DOHH2 (cell line): ENCODE results near the gene METTL27.

Experiments
- H3F3A ChIP-seq: fragments of 200-600 bp; sonication (generic), shearing (Covaris generic); 2 replicates; pipeline ENCODE4 v1.6.0; 2016; ENCODE audit warnings: antibody characterized with exemption, mild to moderate bottlenecking; ENCODE audit not compliant: control insufficient read depth, insufficient read depth
- H3K27ac ChIP-seq: fragments of 200-600 bp; sonication (generic); 2 replicates; pipeline ENCODE4 v1.5.1; 2014; ENCODE audit warnings: low read depth, mild to moderate bottlenecking, low read length, moderate library complexity
- H3K27me3 ChIP-seq: fragments of 200-600 bp; sonication (generic); 2 replicates; pipeline ENCODE4 v1.6.1; 2014; ENCODE audit warnings: mild to moderate bottlenecking, low read length, mixed read lengths; ENCODE audit not compliant: control insufficient read depth
- H3K36me3 ChIP-seq: fragments of 200-600 bp; sonication (generic); 2 replicates; pipeline ENCODE4 v1.6.1; 2014; ENCODE audit warnings: mild to moderate bottlenecking, low read length, moderate library complexity, mixed read lengths; ENCODE audit not compliant: control insufficient read depth
- H3K4me1 ChIP-seq: fragments of 200-600 bp; sonication (generic); 2 replicates; pipeline ENCODE4 v1.6.1; 2014; ENCODE audit warnings: mild to moderate bottlenecking, low read length, mixed read lengths; ENCODE audit not compliant: control insufficient read depth
- H3K4me2 ChIP-seq: fragments of 200-600 bp; sonication (generic); 2 replicates; pipeline ENCODE4 v1.6.0; 2014; ENCODE audit warnings: mild to moderate bottlenecking, low read length, moderate library complexity
- H3K4me3 ChIP-seq: fragments of 200-600 bp; sonication (generic); 2 replicates; pipeline ENCODE4 v1.5.1; 2014; ENCODE audit warnings: mild to moderate bottlenecking, low read length, mixed read lengths
- H3K79me2 ChIP-seq: fragments of 200-600 bp; sonication (generic); 2 replicates; pipeline ENCODE4 v1.6.1; 2014; ENCODE audit warnings: mild to moderate bottlenecking, low read length, mixed read lengths; ENCODE audit not compliant: control insufficient read depth
- H3K9me2 ChIP-seq: fragments of 200-600 bp; sonication (generic); replicated peaks from 2 replicates; pipeline ENCODE4 v1.6.1; 2014; ENCODE audit warnings: mild to moderate bottlenecking, low read length, mixed read lengths; ENCODE audit not compliant: control insufficient read depth
- H3K9me3 ChIP-seq: fragments of 200-600 bp; sonication (generic); 2 replicates; pipeline ENCODE4 v1.6.1; 2014; ENCODE audit warnings: antibody characterized with exemption, low read length, mixed read lengths; ENCODE audit not compliant: control insufficient read depth, insufficient read depth
- H4K20me1 ChIP-seq: fragments of 200-600 bp; sonication (generic); 2 replicates; pipeline ENCODE4 v1.6.0; 2014; ENCODE audit warnings: low read depth, mild to moderate bottlenecking, antibody characterized with exemption, low read length, moderate library complexity; ENCODE audit not compliant: control insufficient read depth, insufficient read depth
- EZH2phosphoT487 ChIP-seq: fragments of 200-600 bp; sonication (generic); IDR thresholded peaks from 2 replicates; pipeline ENCODE4 v1.6.1; 2017; ENCODE audit warnings: borderline replicate concordance, mild to moderate bottlenecking, antibody characterized with exemption, low read length, moderate library complexity, mixed read lengths
- TF ChIP-seq, protein P1 (sequence below): fragments of 200-600 bp; sonication (generic); IDR thresholded peaks from one replicate; pipeline ENCODE4 v1.5.1; 2014; ENCODE audit warnings: antibody characterized with exemption, mild to moderate bottlenecking, low read depth, low read length; ENCODE audit not compliant: poor library complexity, severe bottlenecking

The METTL27 gene

DNA sequence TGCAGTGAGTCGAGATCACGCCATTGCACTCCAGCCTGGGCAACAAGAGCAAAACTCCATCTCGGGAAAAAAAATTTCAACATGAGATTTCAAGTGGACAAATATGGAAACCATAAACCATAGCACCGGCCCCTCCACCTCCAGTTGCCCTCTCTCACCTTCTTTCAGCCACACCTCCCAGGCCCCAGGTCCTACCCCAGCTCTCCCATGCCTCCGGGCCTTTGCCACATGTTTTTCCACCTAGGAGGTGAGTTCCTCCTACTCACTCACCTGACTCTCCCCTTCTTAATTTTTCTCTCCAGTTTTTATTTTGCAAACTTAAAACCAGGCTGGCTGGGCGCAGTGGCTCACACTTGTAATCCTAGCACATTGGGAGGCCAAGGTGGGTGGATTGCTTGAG lies 25.2 kb downstream of the METTL27 start:
- H3K4me3 ChIP-seq = no peak overlapping the region
- H3K27me3 ChIP-seq = peaks cover 6% of the 10 kb centered on the region; the same call in 1 of the 2 replicates
- no peaks in the 10 kb centered on the region for H3K4me1 ChIP-seq
- H4K20me1 ChIP-seq = no peaks in the 10 kb centered on the region
- H3K4me2 ChIP-seq = no peak overlapping the region
- no peaks in the 10 kb centered on the region for H3K79me2 ChIP-seq
- no peak overlapping the region for H3K27ac ChIP-seq
- no peaks in the 10 kb centered on the region for H3K9me2 ChIP-seq
- TF ChIP-seq, protein P1, sequence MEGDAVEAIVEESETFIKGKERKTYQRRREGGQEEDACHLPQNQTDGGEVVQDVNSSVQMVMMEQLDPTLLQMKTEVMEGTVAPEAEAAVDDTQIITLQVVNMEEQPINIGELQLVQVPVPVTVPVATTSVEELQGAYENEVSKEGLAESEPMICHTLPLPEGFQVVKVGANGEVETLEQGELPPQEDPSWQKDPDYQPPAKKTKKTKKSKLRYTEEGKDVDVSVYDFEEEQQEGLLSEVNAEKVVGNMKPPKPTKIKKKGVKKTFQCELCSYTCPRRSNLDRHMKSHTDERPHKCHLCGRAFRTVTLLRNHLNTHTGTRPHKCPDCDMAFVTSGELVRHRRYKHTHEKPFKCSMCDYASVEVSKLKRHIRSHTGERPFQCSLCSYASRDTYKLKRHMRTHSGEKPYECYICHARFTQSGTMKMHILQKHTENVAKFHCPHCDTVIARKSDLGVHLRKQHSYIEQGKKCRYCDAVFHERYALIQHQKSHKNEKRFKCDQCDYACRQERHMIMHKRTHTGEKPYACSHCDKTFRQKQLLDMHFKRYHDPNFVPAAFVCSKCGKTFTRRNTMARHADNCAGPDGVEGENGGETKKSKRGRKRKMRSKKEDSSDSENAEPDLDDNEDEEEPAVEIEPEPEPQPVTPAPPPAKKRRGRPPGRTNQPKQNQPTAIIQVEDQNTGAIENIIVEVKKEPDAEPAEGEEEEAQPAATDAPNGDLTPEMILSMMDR = no peak
- TF ChIP-seq EZH2phosphoT487 = no peak
- no peaks in the 10 kb centered on the region for H3K36me3 ChIP-seq
- H3K9me3 ChIP-seq = no peaks in the 10 kb centered on the region
- no peaks in the 10 kb centered on the region for H3F3A ChIP-seq

DNA sequence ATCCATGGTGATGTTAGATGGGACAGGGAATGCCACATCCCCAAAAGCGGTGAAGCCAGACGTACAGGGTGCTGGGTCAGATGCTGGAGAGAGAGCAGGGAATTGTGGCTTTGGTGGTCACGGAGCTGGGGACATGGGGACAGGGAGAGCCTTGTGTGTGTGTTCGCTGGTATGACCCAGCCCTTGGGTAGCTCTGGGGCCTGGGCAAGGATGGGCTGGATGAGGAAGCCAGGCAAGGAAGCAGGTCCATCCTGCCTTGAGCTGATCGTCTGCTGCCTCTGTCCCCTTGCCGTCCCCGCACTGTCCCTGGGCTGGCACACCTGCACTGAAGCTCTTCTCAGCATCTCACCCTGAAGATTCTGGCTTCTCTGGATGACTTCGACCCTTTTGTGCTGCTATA lies 26.9 kb downstream of the METTL27 start:
- Histone ChIP-seq H3F3A (no peaks in the 10 kb centered on the region), H3K27me3 (peaks cover 6% of the 10 kb centered on the region; the same call in 1 of the 2 replicates), H4K20me1 (no peaks in the 10 kb centered on the region), H3K9me3 (no peaks in the 10 kb centered on the region), H3K79me2 (no peaks in the 10 kb centered on the region), H3K36me3 (no peaks in the 10 kb centered on the region), H3K4me2 (no peak overlapping the region), H3K9me2 (no peaks in the 10 kb centered on the region), H3K4me1 (no peaks in the 10 kb centered on the region), H3K4me3 (no peak overlapping the region), H3K27ac (no peak overlapping the region)
- TF ChIP-seq, protein P1 = no peak
- no peak for TF ChIP-seq EZH2phosphoT487

DNA sequence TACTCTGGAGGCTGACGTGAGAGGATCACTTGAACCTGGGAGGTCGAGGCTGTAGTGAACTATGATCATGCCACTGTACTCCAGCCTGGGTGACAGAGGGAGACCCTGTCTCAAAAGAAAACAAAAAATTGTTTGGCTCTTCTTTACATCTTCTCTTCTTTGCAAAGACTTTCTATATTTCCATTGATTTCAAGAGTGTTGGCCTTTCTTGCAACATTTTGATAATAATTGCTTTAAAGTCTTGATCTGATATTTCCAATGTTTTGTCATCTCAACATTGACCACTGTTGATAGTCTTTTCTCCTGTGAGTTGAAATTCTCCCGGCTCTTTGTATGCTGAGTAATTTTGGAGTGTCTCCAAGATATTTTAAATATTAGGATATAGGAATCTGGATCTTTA lies 29.3 kb downstream of the METTL27 start:
- H3K9me3 ChIP-seq = no peaks in the 10 kb centered on the region
- no peak overlapping the region for H3K4me3 ChIP-seq
- H3K79me2 ChIP-seq = no peaks in the 10 kb centered on the region
- no peaks in the 10 kb centered on the region for H4K20me1 ChIP-seq
- H3K4me1 ChIP-seq = no peaks in the 10 kb centered on the region
- no peaks in the 10 kb centered on the region for H3F3A ChIP-seq
- H3K27me3 ChIP-seq = peaks cover 3% of the 10 kb centered on the region; the same call in 1 of the 2 replicates
- H3K36me3 ChIP-seq = no peaks in the 10 kb centered on the region
- TF ChIP-seq, protein P1 = no peak
- no peak for TF ChIP-seq EZH2phosphoT487
- no peak overlapping the region for H3K27ac ChIP-seq
- H3K4me2 ChIP-seq = no peak overlapping the region
- no peaks in the 10 kb centered on the region for H3K9me2 ChIP-seq

DNA sequence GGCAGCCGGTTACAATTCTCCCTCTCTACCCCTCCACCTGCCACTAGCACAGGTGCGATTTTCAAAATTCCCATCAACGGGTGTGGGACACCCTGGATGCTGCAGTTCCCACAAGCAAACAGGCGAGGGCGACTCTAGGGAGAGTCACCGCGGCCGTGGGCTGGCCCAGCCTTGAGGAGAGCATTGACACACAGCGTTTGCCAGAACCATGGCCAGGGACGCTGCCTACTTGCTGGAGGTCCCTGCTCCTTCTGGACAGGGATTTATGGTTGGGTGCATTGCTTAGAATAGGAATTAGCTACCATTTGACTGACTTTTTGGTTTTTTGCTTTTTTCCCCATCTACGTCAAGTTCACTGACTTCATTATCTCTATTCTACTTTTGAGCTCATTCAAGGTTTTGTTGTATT lies 30.6 kb downstream of the METTL27 start:
- Histone ChIP-seq H3K36me3 (no peaks in the 10 kb centered on the region), H4K20me1 (no peaks in the 10 kb centered on the region; the same call in 1 of the 2 replicates), H3K9me3 (no peaks in the 10 kb centered on the region), H3K4me3 (no peak overlapping the region), H3K4me2 (no peak overlapping the region), H3K9me2 (no peaks in the 10 kb centered on the region), H3K27me3 (peaks cover 3% of the 10 kb centered on the region; the same call in 1 of the 2 replicates), H3F3A (no peaks in the 10 kb centered on the region), H3K79me2 (no peaks in the 10 kb centered on the region), H3K27ac (no peak overlapping the region), H3K4me1 (no peaks in the 10 kb centered on the region)
- TF ChIP-seq EZH2phosphoT487 = no peak
- TF ChIP-seq, protein P1 = peak; percentile 94
